ENCODE results near the gene ATXN1. TPM values are rescaled to one million over a fixed set of nuclear protein-coding genes. Genes with fewer than 3 reads are reported as not detected.

Gene ATXN1
- total RNA-seq, 1 donor from 2014 or later, result 98.0 TPM

GRCh38 chr6:16783509-16783908 is 22.2 kb upstream of the ATXN1 start:
- DNase-seq (ENCODE audit: low spot score), result no peak

GRCh38 chr6:16782278-16782677 is 21.0 kb upstream of the ATXN1 start:
- DNase-seq (ENCODE audit: low spot score), result no peak

- peak; percentile 63 for DNase-seq (ENCODE audit: low spot score)
These were observed 20.3 kb upstream of the ATXN1 start for GRCh38 chr6:16781348-16782169.

DNA sequence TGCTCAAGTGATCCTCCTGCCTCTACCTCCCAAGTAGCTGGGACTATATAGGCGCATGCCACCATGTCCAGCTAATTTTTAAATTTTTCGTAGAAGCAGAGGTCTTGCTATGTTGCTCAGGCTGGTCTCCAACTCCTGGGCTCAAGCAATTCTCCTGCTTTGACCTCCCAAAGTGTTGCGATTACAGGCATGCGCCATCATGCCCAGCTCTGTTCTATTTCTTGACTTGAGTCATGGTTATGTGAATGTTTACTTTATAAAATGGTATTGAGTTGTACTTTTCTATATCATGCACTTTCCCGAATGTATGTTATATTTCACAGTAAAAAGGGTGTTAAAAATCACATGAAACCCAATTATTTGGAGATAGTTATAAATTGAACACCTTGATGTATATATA is 17.3 kb upstream of the ATXN1 start:
- no peak for DNase-seq (ENCODE audit: low spot score)

DNA sequence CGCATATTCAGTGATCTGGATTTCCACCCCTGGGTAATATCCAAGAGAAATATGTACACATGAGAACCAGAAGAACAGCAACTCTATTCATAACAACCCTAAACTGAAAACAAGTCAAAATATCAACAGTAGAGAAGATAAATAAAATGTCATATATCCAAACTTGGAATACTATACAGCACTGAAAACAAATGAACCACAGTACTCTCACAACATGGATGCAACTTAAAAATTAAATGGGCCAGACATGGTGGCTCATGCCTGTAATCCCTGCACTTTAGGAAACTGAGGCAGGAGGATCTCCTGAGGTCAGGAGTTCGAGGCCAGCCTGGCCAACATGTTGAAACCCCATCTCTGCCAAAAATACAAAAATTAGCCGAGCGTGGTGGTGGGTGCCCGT is 16.5 kb upstream of the ATXN1 start:
- DNase-seq (ENCODE audit: low spot score), result no peak

DNA sequence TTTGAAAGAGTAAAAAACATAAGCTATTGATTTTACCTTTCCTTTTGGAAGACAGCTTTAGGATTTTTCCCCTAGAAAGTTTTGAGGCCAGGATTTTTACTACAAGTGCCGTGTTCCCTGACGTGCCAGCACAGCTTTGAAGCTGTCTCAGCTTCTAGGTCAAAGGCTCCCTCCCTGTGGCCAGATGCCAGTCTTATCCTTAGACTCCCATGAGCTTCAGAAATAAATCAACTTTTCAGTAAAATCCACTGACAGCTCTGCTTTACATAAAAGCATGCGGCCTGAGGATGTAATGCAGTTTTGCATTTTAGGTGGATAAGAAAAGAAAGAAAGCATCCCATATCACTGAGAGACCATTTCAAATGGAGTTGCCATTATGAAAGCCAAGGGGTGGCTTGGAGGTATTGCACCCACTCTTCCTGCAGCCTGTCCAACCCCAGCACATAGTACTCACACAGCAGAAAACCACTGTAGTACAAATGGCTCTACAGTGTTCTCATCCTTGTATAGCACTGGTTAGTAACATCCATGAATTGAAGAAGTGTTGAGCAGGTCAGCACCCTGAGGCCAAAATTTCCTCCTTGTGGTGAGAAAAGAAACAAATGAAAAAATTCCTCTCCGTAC is 15.2 kb upstream of the ATXN1 start:
- DNase-seq (ENCODE audit: low spot score), result peak; percentile 85

DNA sequence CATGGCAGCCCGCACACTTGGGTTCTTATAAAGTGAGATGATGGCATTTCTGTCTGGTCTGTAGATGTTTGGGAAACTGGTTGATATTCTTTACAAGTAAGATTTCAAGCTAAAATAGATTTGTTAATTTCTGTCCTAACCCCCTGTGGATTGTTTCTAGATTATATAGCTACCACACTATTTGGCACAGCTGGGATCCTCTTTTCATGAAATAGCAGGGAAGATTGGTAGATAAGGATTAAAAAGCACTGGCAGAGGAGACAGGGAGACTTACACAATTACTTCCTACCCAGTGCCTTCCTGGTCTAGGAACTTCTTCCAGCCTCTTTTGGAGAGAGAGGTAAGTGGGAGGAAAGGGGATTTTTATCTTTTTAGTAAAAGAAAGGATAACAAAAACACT is 13.2 kb upstream of the ATXN1 start:
- no peak for DNase-seq (ENCODE audit: low spot score)

- DNase-seq (ENCODE audit: low spot score), result no peak
These were observed 12.1 kb upstream of the ATXN1 start for GRCh38 chr6:16773362-16773761.

DNA sequence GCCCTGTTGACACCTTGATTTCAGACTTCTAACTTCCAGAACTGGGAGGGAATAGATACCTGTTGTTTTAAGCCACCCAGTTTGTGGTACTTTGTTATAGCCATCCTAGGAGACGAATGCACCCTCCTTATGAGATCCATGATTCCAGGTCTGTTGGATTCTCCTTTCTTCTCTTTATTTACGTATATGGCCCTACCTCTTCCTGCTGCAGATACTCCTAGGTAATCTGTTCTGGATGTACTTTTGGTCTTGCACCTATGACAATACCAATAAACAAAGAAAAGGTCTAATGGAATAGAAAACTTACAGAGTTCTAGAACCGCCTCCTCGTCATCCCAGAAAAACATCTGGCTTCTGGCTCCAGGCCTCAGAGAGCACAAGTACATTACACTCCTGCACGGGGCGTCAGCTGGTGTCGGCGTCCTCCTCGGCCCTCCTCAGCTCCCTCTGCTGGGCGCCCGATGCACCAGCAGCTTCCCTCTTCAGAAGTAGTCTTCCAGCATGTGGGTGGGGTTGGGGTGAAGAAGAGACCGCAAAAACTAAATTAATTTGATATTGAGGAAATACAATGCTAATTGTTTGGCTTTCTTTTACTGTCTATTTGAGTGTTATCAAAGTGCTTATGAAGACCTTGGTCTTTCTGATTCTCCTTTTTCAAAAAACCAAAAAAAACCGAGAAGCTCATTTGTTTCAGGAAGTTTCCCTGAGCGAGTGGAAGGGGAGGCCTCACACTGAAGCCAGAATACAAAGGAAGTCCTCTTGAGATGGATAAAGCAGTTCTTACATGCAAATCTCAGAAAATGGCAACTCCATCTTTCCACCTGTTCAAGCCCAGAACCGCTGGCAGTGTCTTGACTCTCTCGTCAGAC is 9.7 kb upstream of the ATXN1 start:
- DNase-seq (ENCODE audit: low spot score), result peak; percentile 56

GRCh38 chr6:16769986-16770376 is 8.7 kb upstream of the ATXN1 start:
- peak; percentile 66 for DNase-seq (ENCODE audit: low spot score)

DNA sequence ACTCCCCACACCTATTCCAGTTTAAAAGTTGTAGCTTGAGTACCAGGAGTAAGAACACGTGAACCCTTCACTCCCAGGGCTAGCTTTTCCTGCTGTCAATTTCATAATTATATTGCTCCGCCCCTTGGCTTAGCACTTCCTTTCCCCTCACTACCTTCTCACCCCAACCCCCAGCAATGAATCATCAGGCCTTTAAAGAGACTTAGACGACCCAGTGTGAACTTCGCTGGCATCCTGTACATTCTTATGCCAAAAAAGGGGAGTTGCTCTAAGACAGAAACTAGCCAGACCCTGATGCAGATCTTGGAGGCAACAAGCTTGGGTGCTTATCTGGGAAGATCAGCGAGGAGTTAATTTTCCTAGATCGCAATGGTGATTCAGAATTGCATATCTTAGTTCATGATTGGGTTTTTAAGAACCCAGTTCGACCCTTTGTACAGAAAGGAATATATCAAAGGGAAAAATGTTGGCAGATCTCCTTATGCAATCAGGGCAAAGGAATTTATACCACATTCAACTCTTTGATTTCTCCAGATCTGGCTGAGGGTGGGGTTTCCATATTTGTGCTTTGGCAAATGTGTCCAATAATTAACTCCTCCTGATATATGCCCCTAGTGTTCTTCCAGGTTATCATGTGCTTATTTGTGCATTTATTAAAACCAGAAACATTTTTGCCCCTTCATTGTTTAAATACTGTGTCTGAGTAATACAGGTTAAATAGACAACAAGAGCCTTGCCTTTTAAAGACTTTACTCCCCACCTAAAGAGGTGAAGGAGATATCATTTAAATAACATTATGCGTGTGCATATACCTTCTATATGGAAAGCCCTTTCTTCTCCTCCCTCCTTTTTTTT is 8.1 kb upstream of the ATXN1 start:
- peak; percentile 85 for DNase-seq (ENCODE audit: low spot score)

DNA sequence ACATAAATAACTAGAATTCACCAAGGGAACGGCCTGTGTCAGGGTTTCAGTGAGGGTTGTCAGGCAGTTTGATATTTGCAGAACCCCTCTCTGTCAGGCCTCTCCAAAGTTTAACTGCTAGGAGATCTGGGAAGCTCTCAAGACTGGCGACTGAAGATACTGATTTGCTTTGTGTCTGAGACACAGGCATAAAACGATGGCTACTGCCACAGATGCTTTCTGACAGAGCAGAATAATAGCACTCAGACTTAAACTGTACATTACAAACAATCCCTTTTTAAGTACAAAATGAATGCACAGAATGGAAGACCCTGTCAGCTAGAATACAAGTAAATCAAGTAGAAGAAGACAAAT is 7.2 kb upstream of the ATXN1 start:
- DNase-seq (ENCODE audit: low spot score), result no peak

DNA sequence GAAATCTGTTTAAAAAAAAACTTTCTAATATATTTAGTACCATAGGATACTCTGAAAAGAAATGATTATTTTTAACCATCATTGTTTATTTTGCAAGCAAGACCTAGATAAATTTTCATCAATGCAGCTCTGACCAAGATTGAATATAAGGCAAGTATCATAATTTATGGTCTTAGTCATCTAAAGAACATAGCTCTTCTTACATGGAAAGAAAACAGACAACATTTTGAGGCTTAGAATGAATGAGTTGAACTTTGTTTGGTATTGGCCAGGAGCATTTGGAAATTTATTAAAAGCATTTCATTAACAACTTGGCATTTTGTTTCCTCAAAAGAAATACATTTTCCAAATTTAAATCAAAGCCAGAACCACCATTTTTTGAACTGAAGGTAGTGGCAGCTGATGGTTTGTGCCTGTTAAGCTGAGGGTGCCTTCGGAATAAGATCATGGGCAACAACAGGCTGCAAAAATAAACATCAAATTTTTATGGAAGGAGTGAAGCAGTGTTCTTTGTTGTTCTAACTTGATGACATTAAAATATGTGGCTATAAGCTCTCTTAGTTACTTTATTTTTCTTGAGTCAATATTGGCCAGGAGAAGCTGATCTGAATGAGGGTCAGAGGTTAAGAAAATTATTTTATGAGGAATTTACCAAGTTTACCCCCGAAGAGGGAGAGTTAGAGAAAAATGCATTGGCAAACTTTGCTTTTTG is 6.7 kb upstream of the ATXN1 start:
- DNase-seq (ENCODE audit: low spot score), result peak; percentile 50

DNA sequence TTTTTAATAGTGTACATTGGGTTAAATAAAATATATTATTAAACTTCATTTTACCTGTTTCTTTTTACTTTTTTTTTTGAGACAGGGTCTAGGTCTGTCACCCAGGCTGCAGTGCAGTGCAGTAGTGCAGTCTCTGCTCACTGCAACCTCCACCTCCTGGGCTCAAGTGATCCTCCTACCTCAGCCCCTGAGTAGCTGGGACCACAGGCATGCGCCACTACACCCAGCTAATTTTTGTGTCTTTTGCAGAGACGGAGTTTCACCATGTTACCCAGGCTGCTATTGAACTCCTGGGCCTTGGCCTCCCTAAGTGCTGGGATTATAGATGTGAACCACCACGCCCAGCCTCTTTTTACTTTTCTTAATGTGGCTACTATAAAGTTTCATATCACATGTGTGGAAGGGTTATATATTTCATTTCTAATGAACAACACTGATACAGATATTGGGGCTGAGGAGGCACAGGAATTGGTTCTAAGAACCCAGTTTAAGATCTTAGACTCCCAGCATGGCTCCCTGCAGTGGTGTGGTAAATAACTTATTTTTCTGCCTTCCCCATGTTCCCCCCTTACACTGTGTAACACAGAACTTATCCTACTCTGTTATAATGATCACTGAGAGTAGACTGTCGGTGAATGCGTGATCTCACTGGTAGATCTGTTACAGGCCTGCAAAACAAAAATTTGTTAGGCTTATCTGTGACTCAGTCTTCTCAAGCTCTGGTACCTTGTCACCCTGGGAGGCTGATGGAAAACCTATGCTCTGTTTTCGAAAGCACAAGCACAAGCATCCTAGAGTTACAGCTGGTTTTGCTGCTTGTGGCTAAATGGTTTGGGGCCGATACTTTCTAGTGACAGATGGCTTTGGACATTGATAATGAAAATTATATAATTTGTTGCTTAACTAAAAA is 5.8 kb upstream of the ATXN1 start:
- DNase-seq (ENCODE audit: low spot score), result no peak

GRCh38 chr6:16766043-16766536 is 4.8 kb upstream of the ATXN1 start:
- DNase-seq (ENCODE audit: low spot score), result no peak

GRCh38 chr6:16765235-16765634 is 4.0 kb upstream of the ATXN1 start:
- no peak for DNase-seq (ENCODE audit: low spot score)

DNA sequence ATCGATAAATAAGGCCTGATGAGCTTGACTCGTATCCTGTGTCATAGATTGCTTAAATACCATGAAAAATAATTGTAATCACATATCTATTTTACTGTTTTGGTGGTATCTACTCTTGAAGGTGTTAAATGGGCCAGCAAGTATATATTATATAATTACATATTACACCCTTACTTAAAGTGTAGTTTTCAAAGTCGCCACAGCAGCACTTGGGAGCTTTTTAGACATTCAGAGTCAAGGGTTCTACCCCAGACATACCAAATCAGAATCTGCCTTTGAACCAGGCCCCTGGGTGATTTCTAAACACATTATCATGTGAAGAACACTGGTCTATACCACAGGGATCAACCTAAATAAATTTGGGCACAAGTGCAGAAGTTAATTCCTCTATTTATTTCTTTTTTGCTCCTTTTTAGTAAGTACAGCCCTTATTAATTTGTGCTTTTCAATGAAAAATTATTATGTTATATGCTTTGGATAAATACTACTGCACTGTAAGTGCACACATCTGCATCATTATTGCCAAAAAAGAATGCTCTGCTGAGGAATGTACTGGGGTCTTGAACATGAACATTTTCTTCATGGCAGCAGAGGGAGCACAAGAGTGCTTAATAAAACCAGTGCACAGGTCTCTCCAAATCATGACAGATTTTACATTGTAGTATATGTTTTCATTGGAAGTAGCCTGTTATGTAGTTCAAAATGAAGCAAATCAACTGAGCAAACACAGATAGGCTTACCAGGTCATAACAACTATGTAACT is 3.1 kb upstream of the ATXN1 start:
- peak; percentile 69 for DNase-seq (ENCODE audit: low spot score)

DNA sequence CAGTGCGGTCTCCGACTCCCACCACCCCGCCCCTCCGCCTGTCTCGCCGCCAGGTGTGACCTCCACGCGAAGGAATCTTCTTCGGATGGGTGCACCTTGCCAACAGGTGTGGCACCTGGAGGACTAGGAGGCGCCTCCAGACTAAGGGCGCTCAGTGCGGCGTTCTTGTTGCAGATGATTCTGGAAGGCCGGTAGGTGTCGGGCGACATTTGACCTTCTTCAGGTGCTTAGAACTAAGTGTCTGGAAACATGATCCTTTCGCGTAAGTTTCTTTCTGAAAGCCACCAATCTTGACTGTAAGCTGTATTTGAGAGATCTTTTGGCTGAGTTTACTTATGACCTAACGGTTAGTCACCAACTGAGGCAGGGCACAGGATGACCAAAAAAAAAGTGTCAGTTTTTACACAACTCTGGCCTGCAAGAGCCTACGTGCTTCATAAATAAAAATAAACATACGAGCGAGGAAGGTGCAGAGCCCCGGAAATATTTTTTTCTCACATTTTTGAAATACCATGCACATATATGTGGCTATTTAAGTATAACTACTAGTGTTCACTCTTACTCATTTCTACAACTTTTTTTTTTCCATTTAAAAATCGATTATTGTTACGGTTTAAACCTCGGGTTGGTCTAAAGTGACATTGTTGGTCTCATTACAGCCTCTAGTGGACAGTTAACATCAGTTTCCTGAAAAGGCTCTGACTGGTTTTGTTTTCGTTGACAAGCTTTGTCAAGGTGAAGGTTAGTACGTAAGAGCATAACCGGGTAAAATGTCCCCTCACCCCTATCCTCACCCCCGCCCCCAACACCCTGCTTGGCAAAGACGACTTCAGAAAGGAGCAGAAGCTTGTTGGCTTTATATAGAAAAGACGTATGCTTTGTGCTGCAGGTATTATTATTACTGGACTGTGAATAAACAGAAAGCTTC is 1.6 kb upstream of the ATXN1 start:
- peak; percentile 78 for DNase-seq (ENCODE audit: low spot score)

All from umbilical cord (tissue), 2 donors.